SK-N-SH (cell line): ENCODE measurements around the gene GADL1. TPM values are rescaled to one million over a fixed set of nuclear protein-coding genes. Genes with fewer than 3 reads are reported as not detected.

Source experiments
- CTCF ChIA-PET: fragments of 300-600, 350-600 bp; formaldehyde crosslinking; extraction: SDS; loops from one replicate; lab custom pipeline; 2021; lab: Yijun Ruan, JAX
- POLR2A ChIA-PET: fragments of 350-600 bp; sonication (Branson Sonifier 250); formaldehyde crosslinking; extraction: SDS; loops from one replicate; lab custom pipeline; 2020; ENCODE audit warnings: antibody characterized with exemption, inconsistent platforms; lab: Yijun Ruan, JAX
- DNase-seq: peaks from one replicate; pipeline ENCODE4 v3.0.0; 2012
- H2AFZ ChIP-seq: fragments of 200-600 bp; sonication (generic); 2 replicates; pipeline ENCODE4 v1.8.1; 2016; ENCODE audit warnings: antibody characterized with exemption, mild to moderate bottlenecking, low read depth
- H3F3A ChIP-seq: fragments of 200-600 bp; sonication (generic); replicated peaks from 2 replicates; pipeline ENCODE3; 2016; ENCODE audit warnings: antibody characterized with exemption, mild to moderate bottlenecking; ENCODE audit not compliant: insufficient read depth
- H3K27ac ChIP-seq, 2 experiments: fragments of 200-500 bp in 1 of 2; fragments of 200-600 bp in 1 of 2; sonication (Bioruptor generic) in 1 of 2; sonication (generic), shearing (Covaris generic) in 1 of 2; 2 replicates each; pipeline versions ENCODE4 v1.5.1 to v1.6.1; 2014 to 2016; ENCODE audit warnings: low read depth in 2 of 2, inconsistent platforms in 1 of 2, low read length in 1 of 2, mild to moderate bottlenecking in 1 of 2, mixed read lengths in 1 of 2
- H3K27me3 ChIP-seq: fragments of 200-600 bp; sonication (generic), shearing (Covaris generic); 2 replicates; pipeline ENCODE4 v1.6.1; 2016; ENCODE audit warnings: mixed run types; ENCODE audit not compliant: insufficient read depth
- H3K36me3 ChIP-seq, 2 experiments: fragments of 200-500 bp in 1 of 2; fragments of 200-600 bp in 1 of 2; sonication (Bioruptor generic) in 1 of 2; sonication (generic) in 1 of 2; replicated peaks in 1 of 2; 2 replicates each; pipeline versions ENCODE3 to v1.5.1; 2014 to 2016; ENCODE audit warnings: low read length in 1 of 2, mild to moderate bottlenecking in 1 of 2; ENCODE audit not compliant: insufficient read depth in 2 of 2, control insufficient read depth in 1 of 2
- H3K4me1 ChIP-seq, 2 experiments: fragments of 200-500 bp in 1 of 2; fragments of 200-600 bp in 1 of 2; sonication (Bioruptor generic) in 1 of 2; sonication (generic), shearing (Covaris generic) in 1 of 2; 2 replicates each; pipeline versions ENCODE4 v1.5.1 to v1.6.1; 2014 to 2016; ENCODE audit warnings: low read depth in 1 of 2, low read length in 1 of 2, mixed run types in 1 of 2; ENCODE audit not compliant: insufficient read depth in 2 of 2, control insufficient read depth in 1 of 2
- H3K4me2 ChIP-seq: fragments of 200-600 bp; sonication (generic), shearing (Covaris generic); 2 replicates; pipeline ENCODE4 v1.6.1; 2017; ENCODE audit warnings: mixed run types
- H3K4me3 ChIP-seq, 2 experiments: fragments of 200-500 bp in 1 of 2; fragments of 200-600 bp in 1 of 2; sonication (Bioruptor generic) in 1 of 2; sonication (generic), shearing (Covaris generic) in 1 of 2; 2 replicates each; pipeline versions ENCODE4 v1.5.1 to v1.8.1; 2014 to 2016; ENCODE audit warnings: low read depth in 2 of 2, inconsistent platforms in 1 of 2, low read length in 1 of 2, mild to moderate bottlenecking in 1 of 2, mixed read lengths in 1 of 2, moderate library complexity in 1 of 2
- H3K79me2 ChIP-seq: fragments of 200-600 bp; sonication (generic); 2 replicates; pipeline ENCODE4 v1.8.1; 2017; ENCODE audit warnings: mild to moderate bottlenecking; ENCODE audit not compliant: insufficient read depth
- H3K9ac ChIP-seq: fragments of 200-600 bp; sonication (generic); 2 replicates; pipeline ENCODE4 v1.6.1; 2017; ENCODE audit warnings: mixed run types
- H3K9me2 ChIP-seq: fragments of 200-600 bp; sonication (generic); 2 replicates; pipeline ENCODE4 v1.6.1; 2017; ENCODE audit warnings: mixed run types
- H3K9me3 ChIP-seq: fragments of 200-600 bp; sonication (generic); 2 replicates; pipeline ENCODE4 v1.6.1; 2017; ENCODE audit warnings: mixed run types, mild to moderate bottlenecking, moderate library complexity
- H4K20me1 ChIP-seq: fragments of 200-600 bp; sonication (generic); 2 replicates; pipeline ENCODE4 v1.6.1; 2017; ENCODE audit warnings: mild to moderate bottlenecking, mixed run types; ENCODE audit not compliant: insufficient read depth
- CHD2 ChIP-seq: fragments of 150-350 bp; IDR thresholded peaks from 2 replicates; pipeline ENCODE4 v1.6.1; 2018; ENCODE audit warnings: low read length; ENCODE audit not compliant: partially characterized antibody
- FOXJ3 ChIP-seq: sonication (generic); formaldehyde crosslinking; IDR thresholded peaks from 2 replicates; pipeline ENCODE4 v1.5.1; 2020; ENCODE audit warnings: mild to moderate bottlenecking, missing genetic modification reagents
- GATA2 ChIP-seq: sonication (generic); formaldehyde crosslinking; IDR thresholded peaks from 2 replicates; pipeline ENCODE4 v1.5.0; 2020; ENCODE audit warnings: mild to moderate bottlenecking, missing genetic modification reagents
- IRF3 ChIP-seq: fragments of 150-350 bp; IDR thresholded peaks from 2 replicates; pipeline ENCODE4 v1.6.1; 2016; ENCODE audit warnings: mild to moderate bottlenecking, low read depth, low read length
- JUND ChIP-seq: IDR thresholded peaks from 2 replicates; pipeline ENCODE4 v1.4.0; 2012
- MAX ChIP-seq: IDR thresholded peaks from 2 replicates; pipeline ENCODE4 v1.4.0; 2012; ENCODE audit warnings: low read depth
- MEF2A ChIP-seq: IDR thresholded peaks from 2 replicates; pipeline ENCODE4 v1.4.0; 2012; ENCODE audit warnings: low read depth, borderline replicate concordance
- MXI1 ChIP-seq: IDR thresholded peaks from 2 replicates; pipeline ENCODE4 v1.6.1; 2012; ENCODE audit warnings: mild to moderate bottlenecking, low read depth, low read length, improper control_type of control experiment
- NFIC ChIP-seq: IDR thresholded peaks from 2 replicates; pipeline ENCODE4 v1.4.0; 2012; ENCODE audit warnings: borderline replicate concordance
- PBX3 ChIP-seq: IDR thresholded peaks from 2 replicates; pipeline ENCODE4; 2012
- POLR2AphosphoS5 ChIP-seq: IDR thresholded peaks from 2 replicates; pipeline ENCODE4 v1.6.1; 2012; ENCODE audit warnings: low read depth, low read length
- RAD21 ChIP-seq: IDR thresholded peaks from 2 replicates; pipeline ENCODE4 v1.6.1; 2012; ENCODE audit warnings: mild to moderate bottlenecking, low read length
- RCOR1 ChIP-seq: fragments of 150-350 bp; IDR thresholded peaks from 2 replicates; pipeline ENCODE4 v1.6.1; 2017; ENCODE audit warnings: antibody characterized with exemption, low read length
- REST ChIP-seq: IDR thresholded peaks from 2 replicates; pipeline ENCODE4 v1.6.1; 2012; ENCODE audit warnings: mild to moderate bottlenecking, low read depth, low read length, moderate library complexity
- RXRA ChIP-seq: IDR thresholded peaks from 2 replicates; pipeline ENCODE4 v1.4.0; 2012; ENCODE audit warnings: low read depth, mild to moderate bottlenecking, borderline replicate concordance
- TEAD4 ChIP-seq: IDR thresholded peaks from 2 replicates; pipeline ENCODE4 v1.4.0; 2012; ENCODE audit warnings: mild to moderate bottlenecking, borderline replicate concordance; ENCODE audit not compliant: insufficient read depth
- USF1 ChIP-seq: IDR thresholded peaks from 2 replicates; pipeline ENCODE4 v1.4.0; 2012; ENCODE audit warnings: low read depth, borderline replicate concordance
- YY1 ChIP-seq: IDR thresholded peaks from 2 replicates; pipeline ENCODE4 v1.4.0; 2012; ENCODE audit warnings: low read depth, mild to moderate bottlenecking
- WGBS: methylation state at CpG from one replicate; pipeline ENCODE4 v1.1.6; 2017; ENCODE audit warnings: low lambda C conversion rate; 5-methylcytosine and 5-hydroxymethylcytosine counted together
- polyA plus RNA-seq, 3 experiments: library from polyadenylated mRNA; depleted of rRNA; stranded (reverse); fragments of >200 nt; gene quantifications; 2 replicates each; pipeline ENCODE4 v1.2.3, GENCODE V29; 2012

GADL1 gene
- polyA plus RNA-seq, 1 of the 3 experiments (the other 2 are of a cell fraction), result not detected

- POLR2A ChIA-PET, result no interaction called here
- H3F3A ChIP-seq, result no peaks in the 10 kb centered on the region
- no peaks in the 10 kb centered on the region for H4K20me1 ChIP-seq
- H3K4me1 ChIP-seq, result no peaks in the 10 kb centered on the region
- no peak for DNase-seq
- no peak overlapping the region for H2AFZ ChIP-seq
- H3K27me3 ChIP-seq, result no peaks in the 10 kb centered on the region
- TF ChIP-seq PBX3 (no peak), USF1 (no peak), MEF2A (no peak), RAD21 (no peak), FOXJ3 (CRISPR knock-in tag) (no peak), RCOR1 (no peak), JUND (no peak), YY1 (no peak), REST (no peak), MAX (no peak), NFIC (no peak), TEAD4 (no peak), IRF3 (no peak), GATA2 (CRISPR knock-in tag) (no peak), RXRA (no peak), POLR2AphosphoS5 (no peak), MXI1 (no peak), CHD2 (no peak)
- TF ChIP-seq, all 33 proteins: peak for 0
- H3K4me2 ChIP-seq, result no peak overlapping the region
- CTCF ChIA-PET, result no interaction called here
- H3K4me3 ChIP-seq, result no peak overlapping the region
- no peaks in the 10 kb centered on the region for H3K36me3 ChIP-seq
- no peaks in the 10 kb centered on the region for H3K79me2 ChIP-seq
- H3K9me3 ChIP-seq, result no peaks in the 10 kb centered on the region
- WGBS, result 50% methylated on average over 4 of the region's 4 CpGs
- H3K9ac ChIP-seq, result no peak overlapping the region
- no peak overlapping the region for H3K27ac ChIP-seq
- no peaks in the 10 kb centered on the region for H3K9me2 ChIP-seq
Measured at GRCh38 chr3:30904996-30905395, 10.5 kb upstream of the GADL1 start.
